T-helper 1 cell treated with Interleukin-12 subunit alpha and Interleukin-12 subunit beta and Interleukin-4 antibody, amounts not matched to agents 30 ng/mL and 1 ng/mL, for 36 hours (primary cell): ENCODE results near the gene SREBF2. TPM values are rescaled to one million over a fixed set of nuclear protein-coding genes. Genes with fewer than 3 reads are reported as not detected.

ENCODE experiments used
- intact Hi-C: fragments of 100-400 bp; cut with micrococcal nuclease; formaldehyde crosslinking; loops from one replicate; pipeline ENCODE4 v1.15.1; 2024
- total RNA-seq: library from RNA; stranded (reverse); gene quantifications from 2 replicates; pipeline ENCODE4 v1.2.3, GENCODE V29; 2022

SREBF2 gene
- total RNA-seq, 1 donor from 2014 or later, result 160 TPM

DNA sequence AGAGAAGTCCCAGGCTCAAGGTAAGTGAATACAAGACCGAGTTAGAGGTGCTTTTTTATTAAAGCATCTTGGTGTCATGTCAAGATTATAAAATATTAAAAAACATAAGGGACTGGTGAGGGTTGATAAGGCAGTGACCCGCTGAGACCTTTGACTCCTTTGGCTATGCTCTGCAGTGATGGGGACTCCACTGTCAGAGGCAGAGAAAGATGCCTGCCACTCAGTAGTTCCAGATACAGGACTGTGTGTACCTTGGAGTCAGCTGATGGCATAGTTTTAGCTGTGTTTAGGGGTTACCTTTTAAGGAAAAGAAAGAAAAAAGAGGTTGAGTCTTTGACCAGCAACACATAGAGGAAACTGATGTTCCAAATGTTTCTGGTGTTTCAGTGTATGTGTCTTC, 41.2 kb downstream of the SREBF2 start:
- intact Hi-C loops, result loop anchor here (5.0 kb wide), 1 partner anchor 42 kb away; the partner anchor contains the start of gene SREBF2

DNA sequence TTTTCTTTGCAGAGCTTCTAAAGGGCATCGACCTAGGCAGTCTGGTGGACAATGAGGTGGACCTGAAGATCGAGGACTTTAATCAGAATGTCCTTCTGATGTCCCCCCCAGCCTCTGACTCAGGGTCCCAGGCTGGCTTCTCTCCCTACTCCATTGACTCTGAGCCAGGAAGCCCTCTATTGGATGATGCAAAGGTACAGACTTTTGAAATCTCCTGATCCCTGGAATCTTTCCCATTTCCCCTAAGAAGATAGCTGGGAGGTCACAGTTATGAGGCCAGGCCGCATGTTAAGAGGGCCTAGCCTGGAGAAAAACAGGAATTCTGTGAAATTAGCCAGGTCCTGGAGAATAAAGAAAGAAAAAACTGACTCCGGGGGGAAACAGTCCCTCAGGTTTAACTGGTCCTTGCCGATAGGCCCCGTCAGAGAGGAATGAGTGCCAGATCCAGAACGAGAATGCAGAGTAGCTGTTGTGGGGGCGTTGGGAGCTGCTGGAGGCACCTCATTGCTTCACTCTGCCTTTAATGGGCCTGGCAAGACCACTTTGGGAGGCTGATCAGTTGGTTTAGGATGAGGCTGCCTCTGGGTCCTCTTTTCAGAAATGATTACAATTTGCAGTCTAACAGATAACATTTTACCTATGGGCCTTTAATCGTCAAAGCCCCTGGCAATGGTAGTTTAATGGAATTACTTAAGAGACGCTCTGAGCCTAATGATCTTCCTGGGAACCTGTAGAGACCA, 42.8 kb downstream of the SREBF2 start:
- intact Hi-C loops, result no loop called here

DNA sequence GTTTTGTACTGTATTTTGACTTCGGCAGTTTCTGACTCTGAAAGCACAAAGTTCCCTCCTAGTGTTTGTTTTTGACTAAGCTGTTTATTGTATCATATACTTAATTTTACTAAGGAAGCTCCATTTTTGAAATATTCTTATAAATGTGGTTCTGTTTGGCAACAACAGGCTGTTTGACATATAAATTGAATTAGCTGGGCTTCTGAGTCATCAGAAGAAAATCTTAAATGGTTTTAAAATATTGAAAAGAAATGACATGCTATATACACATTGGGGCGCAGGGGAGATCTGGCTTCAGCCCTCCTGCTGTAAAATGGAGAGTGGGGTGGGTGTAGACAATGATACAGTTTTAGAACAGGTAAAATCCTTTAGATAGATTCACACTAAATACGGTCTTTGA, 43.4 kb downstream of the SREBF2 start:
- intact Hi-C loops, result no loop called here

DNA sequence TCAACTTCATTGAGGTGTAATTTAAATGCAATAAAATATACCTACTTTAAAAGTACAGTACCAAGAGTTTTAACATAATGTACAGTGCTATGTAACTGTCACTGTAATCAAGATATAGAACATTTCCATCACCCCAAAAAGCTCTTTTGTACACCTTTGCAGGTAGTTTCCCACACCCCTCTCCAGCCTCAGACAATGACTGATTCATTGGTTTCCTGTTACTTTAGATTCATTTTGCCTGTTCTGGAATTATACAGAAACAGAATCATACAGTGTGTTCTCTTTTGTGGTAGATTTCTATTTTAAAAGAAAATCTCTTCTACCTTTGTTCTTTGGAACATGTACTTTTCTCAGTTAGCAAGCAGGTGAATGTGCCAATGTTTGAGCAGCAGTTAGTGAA, 43.8 kb downstream of the SREBF2 start:
- intact Hi-C loops, result no loop called here

DNA sequence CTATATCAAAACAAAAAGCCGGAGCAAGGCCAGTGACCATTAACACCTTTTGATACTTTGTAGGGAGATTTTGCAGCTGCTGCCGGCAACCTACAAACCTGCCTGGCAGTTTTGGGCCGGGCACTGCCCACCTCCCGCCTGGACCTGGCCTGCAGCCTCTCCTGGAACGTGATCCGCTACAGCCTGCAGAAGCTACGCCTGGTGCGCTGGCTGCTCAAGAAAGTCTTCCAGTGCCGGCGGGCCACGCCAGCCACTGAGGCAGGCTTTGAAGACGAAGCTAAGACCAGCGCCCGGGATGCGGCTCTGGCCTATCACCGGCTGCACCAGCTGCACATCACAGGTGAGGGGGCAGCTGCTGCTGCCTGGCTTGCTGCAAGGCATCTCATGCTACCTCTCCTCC, 47.7 kb downstream of the SREBF2 start:
- intact Hi-C loops, result no loop called here

DNA sequence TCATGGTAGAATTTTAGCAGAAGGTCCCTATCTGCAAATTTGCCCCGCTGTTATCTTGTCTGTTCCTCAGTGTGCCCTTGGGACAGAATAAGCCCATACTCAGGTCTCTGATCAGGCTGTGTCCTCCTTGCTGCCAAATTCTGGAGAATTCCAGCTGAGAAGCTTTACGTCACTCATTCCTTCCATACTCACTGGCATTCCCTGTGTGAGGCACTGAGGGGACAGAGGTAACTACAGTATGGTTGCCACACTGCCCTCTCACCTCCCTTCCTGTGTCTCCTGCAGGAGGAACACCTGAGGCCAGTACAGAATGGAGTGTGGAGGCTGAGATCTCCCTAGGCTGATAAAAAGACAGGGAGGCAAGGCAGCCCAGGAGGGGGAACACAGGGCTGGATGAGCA, 50.5 kb downstream of the SREBF2 start:
- intact Hi-C loops, result no loop called here

DNA sequence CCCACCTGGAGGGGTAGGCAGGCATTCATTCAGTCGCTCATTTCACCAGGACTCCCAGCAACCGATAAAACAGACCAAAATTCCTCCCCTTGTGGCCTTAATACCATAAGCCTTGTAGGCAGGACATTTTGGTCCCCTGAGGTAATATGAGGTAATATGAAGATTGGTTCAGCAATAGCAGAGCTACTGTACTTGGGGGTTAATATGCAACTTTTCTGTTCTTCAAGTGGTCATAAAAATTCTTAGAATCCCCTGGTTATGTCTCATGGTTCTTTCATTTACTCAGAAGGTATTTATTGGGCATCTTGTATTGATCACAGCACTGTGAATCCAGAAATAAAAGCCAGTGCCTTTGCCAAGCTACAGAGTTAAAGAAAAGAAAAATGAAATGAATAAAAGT, 52.2 kb downstream of the SREBF2 start:
- intact Hi-C loops, result no loop called here

DNA sequence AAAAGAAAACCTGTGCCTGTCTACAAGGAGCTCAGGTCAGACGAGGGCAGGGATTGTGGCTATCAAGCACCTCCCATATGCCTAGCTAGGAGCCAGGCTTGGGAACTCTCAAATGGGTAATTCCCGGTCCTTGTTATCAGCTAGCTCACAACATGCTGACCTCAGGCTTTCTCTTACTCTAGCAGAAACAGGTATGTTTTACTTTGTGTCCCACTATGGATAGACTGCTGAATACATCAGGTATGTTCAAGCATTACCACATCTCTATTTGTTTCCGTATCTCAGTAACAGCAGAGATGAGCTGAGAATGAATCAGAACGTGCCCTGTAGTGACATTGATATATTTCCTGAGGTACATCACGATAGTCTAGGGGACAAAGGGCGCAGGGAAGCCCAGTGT, 52.6 kb downstream of the SREBF2 start:
- intact Hi-C loops, result no loop called here

DNA sequence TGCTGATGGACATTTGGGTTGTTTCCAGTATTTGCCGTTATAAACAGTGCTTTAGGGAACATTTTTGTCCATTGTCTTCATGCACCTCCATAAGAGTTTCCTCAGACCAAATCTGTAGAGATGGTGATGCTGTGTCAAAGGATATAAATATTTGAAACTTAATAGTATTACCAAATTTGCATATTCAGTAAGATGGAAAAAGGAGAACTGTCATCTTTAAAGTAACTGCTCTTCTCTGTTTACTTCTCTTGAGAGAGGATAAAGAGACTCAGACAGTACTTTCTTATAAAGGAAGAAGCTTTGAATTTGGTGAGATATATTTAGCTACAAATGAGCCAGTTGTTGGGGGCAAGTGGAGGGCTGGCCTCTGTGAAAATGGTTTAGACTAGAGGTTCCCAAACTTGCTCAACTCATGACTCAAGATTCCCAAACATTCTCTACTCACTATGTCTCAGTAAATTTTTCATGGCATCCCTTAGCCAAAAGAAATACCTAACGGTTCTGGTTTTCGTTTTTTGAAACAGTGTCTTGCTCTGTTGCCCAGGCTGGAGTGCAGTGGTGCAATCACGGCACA, 55.8 kb downstream of the SREBF2 start:
- intact Hi-C loops, result no loop called here

DNA sequence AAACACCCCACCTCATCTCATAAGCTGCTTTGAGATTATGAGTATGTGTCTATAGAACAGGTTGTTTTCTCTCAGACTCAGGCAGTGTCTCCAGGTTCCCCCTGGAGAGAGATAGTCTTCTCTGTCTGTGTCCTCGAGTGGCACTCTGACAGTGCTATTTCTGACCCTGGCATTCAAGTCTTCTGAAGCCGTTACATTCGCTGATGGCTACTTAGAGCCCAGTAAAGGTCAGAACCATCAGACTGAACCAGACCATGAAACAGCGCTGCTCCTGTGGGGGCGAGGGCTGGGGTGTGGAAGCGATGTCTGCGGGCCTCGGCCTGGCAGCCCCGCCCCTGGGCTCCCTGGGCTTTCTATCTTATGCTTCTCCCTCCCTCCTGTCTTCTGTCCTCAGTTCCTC, 58.5 kb downstream of the SREBF2 start:
- intact Hi-C loops, result no loop called here

DNA sequence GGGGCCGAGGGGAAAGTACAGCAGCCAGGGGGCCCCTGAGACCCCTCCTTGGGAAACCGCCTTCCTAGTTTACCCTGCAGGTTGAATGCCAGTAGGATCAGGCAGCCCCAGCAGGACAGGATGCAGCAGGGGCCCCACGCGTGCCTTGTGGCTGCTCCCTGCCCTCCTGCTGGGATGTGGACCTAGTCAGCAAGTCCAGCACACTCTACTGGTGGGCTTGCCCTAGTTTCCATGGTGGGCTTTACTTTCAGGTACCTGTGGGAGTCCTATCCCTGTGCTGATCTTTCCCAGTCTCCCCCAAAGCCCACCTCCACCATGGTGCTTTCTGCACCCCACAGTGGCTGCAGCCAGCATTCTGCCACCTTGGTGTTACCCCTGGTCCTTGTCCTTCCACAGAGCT, 59.8 kb downstream of the SREBF2 start:
- intact Hi-C loops, result no loop called here

DNA sequence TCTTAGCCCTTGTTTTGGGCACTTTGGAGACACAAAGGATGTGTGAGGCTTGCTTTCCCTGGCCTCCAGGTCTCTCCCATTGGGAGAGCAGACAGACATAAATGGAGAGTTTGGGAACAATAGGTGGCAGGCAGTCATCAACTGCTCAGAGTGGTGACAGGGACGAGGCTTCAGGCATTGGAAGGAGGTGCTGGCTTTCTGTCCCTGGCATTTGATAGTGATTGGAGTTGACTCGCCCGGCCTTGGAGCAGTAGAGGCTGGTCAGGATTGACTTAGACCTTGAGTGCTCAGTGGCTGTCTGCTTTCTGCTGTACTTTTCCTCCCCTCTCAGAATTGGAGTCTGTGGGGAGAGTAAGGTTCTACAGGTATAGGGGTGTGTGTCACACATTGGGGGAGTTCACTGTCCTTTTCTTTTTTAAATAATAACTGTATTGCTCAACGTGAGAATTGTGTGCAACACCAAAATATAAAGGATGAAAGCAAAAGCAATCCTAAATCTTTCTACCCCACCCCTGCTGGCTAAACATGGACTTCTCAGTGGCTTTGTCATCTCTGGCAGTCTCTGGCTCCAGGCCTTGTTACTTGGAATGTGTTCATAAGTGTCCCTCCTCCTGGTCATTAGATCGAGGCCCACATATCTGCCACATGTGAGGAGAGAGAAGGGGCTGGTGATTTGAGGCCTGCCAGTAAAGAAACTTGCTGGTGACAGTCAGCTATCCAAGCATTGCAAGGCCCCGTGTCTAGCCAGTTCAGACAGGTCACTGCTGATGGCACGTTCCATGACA, 60.9 kb downstream of the SREBF2 start:
- intact Hi-C loops, result no loop called here

DNA sequence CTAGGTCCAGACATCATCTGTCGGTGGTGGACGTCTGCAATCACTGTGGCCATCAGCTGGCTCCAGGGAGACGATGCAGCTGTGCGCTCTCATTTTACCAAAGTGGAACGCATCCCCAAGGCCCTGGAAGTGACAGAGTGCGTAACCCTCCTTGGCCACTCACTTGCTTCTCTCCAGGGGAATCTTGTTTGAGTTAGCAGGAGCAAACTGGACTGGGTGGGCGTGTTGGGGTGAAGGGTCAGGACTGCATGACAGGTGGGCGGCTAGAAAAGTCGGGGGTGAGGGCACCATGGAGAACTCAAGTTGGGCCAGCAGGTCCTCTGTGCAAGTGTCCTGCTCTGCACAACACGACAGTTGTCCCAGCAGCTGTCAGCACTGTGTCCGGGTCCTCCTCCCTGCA, 65.7 kb downstream of the SREBF2 start:
- intact Hi-C loops, result no loop called here

DNA sequence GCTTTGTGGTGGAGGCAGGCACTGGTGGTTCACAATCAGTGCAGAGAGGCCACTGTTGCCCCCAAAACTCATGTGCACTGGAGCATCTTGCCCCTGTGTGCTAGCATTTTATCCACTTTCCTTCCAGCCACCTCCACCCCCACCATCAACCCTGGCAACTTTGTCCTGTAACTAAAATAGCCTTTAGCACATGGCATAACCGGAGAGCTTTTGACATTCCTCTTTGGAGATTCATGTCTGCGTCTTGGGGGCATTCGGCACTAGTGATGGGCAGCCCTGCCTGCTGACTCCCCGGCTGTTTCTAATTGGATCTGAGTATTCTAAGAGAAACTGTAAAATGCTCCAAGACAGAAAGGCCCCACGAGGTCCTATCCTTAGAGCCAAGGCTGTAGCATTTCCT, 66.2 kb downstream of the SREBF2 start:
- intact Hi-C loops, result no loop called here

DNA sequence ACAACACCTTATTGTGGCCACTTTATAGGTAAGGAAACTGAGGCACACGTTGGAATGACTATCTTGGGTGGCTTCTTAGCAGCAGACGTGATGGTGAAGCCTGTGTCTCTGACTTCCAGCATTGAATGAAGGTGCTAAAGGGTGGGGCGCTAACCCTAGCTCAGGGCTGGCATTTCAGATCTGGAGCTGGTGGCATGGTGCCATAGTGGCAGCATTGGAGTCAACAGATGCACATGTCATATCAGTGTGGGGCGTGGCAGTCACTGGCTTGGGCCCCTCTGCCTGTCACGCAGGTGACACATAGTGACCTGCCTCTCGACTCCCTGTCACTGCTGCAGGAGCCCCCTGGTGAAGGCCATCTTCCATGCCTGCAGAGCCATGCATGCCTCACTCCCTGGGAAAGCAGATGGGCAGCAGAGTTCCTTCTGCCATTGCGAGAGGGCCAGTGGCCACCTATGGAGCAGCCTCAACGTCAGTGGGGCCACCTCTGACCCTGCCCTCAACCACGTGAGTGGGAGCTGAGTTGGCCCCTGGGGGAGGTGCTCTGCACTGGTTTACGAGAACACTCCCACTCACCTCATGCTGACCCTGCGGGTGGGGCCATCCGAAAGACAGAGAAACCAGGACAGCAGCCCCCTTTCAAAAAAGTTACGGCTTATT, 67.2 kb downstream of the SREBF2 start:
- intact Hi-C loops, result no loop called here

DNA sequence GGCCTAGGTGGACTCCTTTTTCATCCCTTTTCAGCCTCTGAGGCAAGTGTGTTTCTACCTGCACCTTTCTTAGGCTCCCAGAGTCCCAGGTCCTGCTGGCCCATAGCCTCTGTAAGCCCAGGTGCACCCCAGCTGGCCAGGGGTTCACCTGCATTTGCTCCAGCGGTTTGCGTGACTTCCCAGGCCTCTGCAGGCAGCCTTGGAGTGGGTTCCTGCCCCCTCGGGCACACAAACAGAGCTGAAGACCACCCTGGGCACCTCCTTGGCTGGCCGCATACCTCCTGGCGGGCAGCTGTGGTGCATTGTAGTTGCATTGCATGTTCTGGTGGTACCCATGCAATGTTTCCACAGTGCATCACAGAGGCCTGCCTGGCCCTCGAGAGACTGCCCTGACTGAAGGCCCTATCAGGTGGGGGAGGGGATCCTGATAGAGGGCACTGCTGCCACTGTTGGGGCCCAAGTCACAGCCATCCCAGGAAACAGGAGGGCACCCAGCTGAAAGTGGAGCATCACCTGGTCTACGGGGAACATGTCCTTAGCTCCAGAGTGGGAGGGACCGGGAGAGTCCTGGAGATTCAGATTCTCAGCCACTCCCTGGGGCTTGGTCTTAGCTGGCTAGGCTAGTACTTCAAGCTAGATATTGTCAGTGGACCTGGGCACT, 67.9 kb downstream of the SREBF2 start:
- intact Hi-C loops, result no loop called here

DNA sequence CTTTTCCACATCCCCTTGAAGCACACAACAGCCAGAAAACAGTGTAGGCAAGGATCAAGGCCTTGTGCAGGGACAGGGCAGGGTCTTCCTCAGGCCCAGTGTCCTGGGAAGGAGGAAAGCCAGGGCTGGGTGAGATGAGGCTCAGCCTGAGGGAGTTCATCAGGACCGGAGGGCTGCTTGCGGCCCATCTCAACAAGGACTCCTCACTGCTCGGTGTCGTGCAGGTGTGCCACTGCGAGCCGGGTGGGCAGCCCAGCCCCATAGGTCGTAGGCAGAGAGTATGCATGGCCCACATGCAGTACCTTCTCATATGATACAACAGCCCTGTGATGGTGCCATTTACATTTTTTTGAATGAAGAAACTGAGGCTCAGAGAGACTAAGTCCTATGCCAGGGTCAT, 69.1 kb downstream of the SREBF2 start:
- intact Hi-C loops, result no loop called here

DNA sequence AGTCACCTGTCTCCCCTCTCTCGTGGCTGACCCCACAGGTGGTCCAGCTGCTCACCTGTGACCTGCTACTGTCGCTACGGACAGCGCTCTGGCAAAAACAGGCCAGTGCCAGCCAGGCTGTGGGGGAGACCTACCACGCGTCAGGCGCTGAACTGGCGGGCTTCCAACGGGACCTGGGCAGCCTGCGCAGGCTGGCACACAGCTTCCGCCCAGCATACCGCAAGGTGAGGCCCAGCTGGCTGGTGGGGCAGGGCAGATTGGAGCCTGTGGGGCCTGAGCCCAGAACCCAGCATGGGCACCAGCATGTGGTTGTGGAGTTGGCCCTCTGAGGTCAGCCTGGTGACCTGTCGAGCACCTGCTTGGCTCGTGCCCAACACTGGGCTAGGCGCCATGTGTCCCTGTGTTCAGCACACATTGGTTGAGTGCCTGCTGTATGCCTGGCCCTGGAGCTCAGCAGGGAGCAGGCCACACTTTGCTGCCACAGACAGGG, 70.1 kb downstream of the SREBF2 start:
- intact Hi-C loops, result no loop called here

DNA sequence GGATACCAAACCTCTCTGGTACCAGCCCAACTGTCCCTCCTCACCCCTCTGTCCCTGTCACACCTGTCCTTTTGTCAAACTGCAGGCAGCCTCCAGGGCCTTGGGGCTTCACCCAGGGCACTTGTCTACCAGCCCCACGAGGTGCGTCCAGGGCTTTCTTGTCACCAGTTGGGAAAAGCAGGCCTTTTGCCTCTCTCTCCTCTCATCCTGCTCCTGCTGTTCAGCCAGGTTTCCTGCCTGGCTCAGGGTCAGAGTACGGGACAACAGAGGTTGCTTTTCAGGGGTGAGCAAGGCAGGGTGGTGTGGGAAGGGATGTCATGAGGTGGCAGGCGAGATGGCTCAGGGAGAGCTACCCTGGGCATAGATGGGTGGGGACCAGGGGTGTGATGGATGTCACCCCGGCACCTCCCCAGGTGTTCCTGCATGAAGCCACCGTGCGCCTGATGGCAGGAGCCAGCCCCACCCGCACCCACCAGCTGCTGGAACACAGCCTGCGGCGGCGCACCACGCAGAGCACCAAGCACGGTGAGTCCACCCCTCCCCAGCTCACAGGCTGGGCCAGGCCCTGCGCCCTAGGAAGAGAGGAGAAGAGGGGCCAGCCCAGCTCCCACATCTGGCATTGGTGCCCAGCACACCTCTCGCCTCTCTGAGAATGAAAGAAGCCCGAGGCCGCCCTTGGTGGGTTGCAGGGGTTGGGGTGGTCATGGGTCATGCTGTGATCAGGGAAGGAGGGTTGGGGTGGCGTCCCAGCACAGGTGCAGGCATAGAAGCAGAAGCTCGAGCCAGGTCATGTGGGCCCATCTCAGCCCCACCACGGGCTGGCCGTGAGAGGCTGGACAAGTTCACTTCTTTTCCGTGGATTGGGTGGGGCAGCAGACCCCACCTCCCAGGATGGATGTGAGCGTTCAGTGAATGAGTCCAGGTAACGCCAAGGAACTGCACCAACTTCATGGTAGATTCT, 71.8 kb downstream of the SREBF2 start:
- intact Hi-C loops, result no loop called here
